K562 (cell line): ENCODE data around the gene KIFC3. TPM values are rescaled to one million over a fixed set of nuclear protein-coding genes. Genes with fewer than 3 reads are reported as not detected.
A peak's percentile ranks its signal among the peaks of the same experiment; 100 is the strongest.

Source experiments
- ATF1 ChIP-seq, 2 experiments: fragments of 450-650 bp in 1 of 2; IDR thresholded peaks; 2 replicates each; pipeline ENCODE4 v1.6.1; 2016; ENCODE audit warnings: missing compliant biosample characterization in 1 of 2, missing genetic modification characterization in 1 of 2
- FOSL1 ChIP-seq: fragments of 200-800 bp; sonication (Bioruptor generic); conservative IDR thresholded peaks from 2 replicates; pipeline ENCODE4 v1.6.1; 2016; ENCODE audit warnings: missing genetic modification characterization, missing compliant biosample characterization
- HMG20B ChIP-seq: fragments of 250-450 bp; sonication (Bioruptor Pico); IDR thresholded peaks from 2 replicates; pipeline ENCODE4 v1.5.0; 2021; ENCODE audit warnings: mild to moderate bottlenecking
- HNRNPL ChIP-seq: fragments of 200-400 bp; formaldehyde crosslinking; IDR thresholded peaks from 2 replicates; pipeline ENCODE4 v1.6.1; 2017; ENCODE audit warnings: low read depth, mild to moderate bottlenecking, low read length
- MAFF ChIP-seq: IDR thresholded peaks from 2 replicates; pipeline ENCODE4 v1.6.1; 2012; ENCODE audit warnings: low read length, improper control_type of control experiment
- MEF2D ChIP-seq: conservative IDR thresholded peaks from 2 replicates; pipeline ENCODE4 v1.6.1; 2016; ENCODE audit warnings: low read depth, missing genetic modification characterization, missing compliant biosample characterization
- TBP ChIP-seq: optimal IDR thresholded peaks from 2 replicates; pipeline ENCODE3; 2011; ENCODE audit warnings: low read depth, low read length, improper control_type of control experiment
- ZBTB2 ChIP-seq: fragments of 450-650 bp; IDR thresholded peaks from 2 replicates; pipeline ENCODE4 v1.6.1; 2016; ENCODE audit warnings: antibody characterized with exemption
- ZFP30 ChIP-seq: fragments of 250-450 bp; sonication (Bioruptor Pico); IDR thresholded peaks from 2 replicates; pipeline ENCODE4 v1.8.0; 2022; ENCODE audit warnings: moderate library complexity, mild to moderate bottlenecking, inconsistent platforms, borderline replicate concordance
- ZNF140 ChIP-seq: fragments of 250-450 bp; sonication (Bioruptor Pico); IDR thresholded peaks from 2 replicates; pipeline ENCODE4 v1.8.0; 2021; ENCODE audit warnings: moderate library complexity, mild to moderate bottlenecking, inconsistent platforms
- ZNF24 ChIP-seq: fragments of 450-650 bp; IDR thresholded peaks from 2 replicates; pipeline ENCODE4 v1.6.1; 2016
- ZNF3 ChIP-seq: fragments of 250-450 bp; sonication (Bioruptor Pico); IDR thresholded peaks from 2 replicates; pipeline ENCODE4 v1.5.0; 2021; ENCODE audit warnings: mild to moderate bottlenecking, moderate library complexity
- ZNF318 ChIP-seq, 2 experiments: fragments of 450-650 bp; IDR thresholded peaks; 2 replicates each; pipeline ENCODE4 v1.6.1; 2016; ENCODE audit warnings: mild to moderate bottlenecking in 2 of 2, borderline replicate concordance in 1 of 2, low read depth in 1 of 2, moderate library complexity in 1 of 2
- polyA plus RNA-seq, 8 experiments: library from polyadenylated mRNA; depleted of rRNA in 4 of 8; stranded (reverse) in 5 of 8; unstranded in 3 of 8; fragments of >200 nt; fragmentation: Nextera tagmentation in 2 of 8; fragmentation: Illumina TruSeq in 1 of 8; extraction: Ambion mirVana in 2 of 8; extraction: Trizol in 1 of 8; gene quantifications; 2 replicates each; pipeline versions ENCODE4 v1.2.1 to v1.2.3, GENCODE V29; 2011 to 2014; ENCODE audit warnings: inconsistent platforms in 1 of 8, missing spikeins in 1 of 8
- total RNA-seq, 7 experiments: library from RNA; depleted of rRNA in 6 of 7; stranded (reverse); fragments of >200 nt in 6 of 7; fragmentation: Illumina TruSeq in 2 of 7; extraction: Trizol in 2 of 7; gene quantifications; 2 replicates each; pipeline versions ENCODE4 v1.2.1 to v1.2.3, GENCODE V29; 2011 to 2021; ENCODE audit warnings: low replicate concordance in 1 of 7
- TF ChIP-seq, protein P1 (sequence below): fragments of 250-450 bp; sonication (Bioruptor Pico); IDR thresholded peaks from 2 replicates; pipeline ENCODE4 v1.8.0; 2021; ENCODE audit warnings: borderline replicate concordance, mild to moderate bottlenecking, moderate library complexity; ENCODE audit not compliant: poor library complexity, severe bottlenecking
- TF ChIP-seq, protein P2 (sequence below): fragments of 200-800 bp; sonication (Bioruptor generic); IDR thresholded peaks from 2 replicates; pipeline ENCODE4 v1.6.1; 2017; ENCODE audit warnings: missing genetic modification characterization, missing compliant biosample characterization

The KIFC3 gene
- total and polyA plus RNA-seq, 9 of the 15 experiments (the other 6 are each of a cell fraction or from before 2014, with no cell fraction given) = 0.23 to 105 (median 26.2) TPM

- no peak for TF ChIP-seq ATF1 (CRISPR knock-in tag; IDR thresholded peaks at IDR 0.05)
- TF ChIP-seq ATF1 (tag; IDR thresholded peaks at IDR 0.05) = peak; percentile 84
- TF ChIP-seq ZBTB2 = no peak
- no peak for TF ChIP-seq ZNF140 (CRISPR knock-in tag)
- TF ChIP-seq, protein P1, sequence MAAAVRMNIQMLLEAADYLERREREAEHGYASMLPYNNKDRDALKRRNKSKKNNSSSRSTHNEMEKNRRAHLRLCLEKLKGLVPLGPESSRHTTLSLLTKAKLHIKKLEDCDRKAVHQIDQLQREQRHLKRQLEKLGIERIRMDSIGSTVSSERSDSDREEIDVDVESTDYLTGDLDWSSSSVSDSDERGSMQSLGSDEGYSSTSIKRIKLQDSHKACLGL (CRISPR knock-in tag) = no peak
- TF ChIP-seq HMG20B (CRISPR knock-in tag) = 0 out of 2 replicates have a peak, but pooled peaks have one; percentile 39
- TF ChIP-seq, protein P2, sequence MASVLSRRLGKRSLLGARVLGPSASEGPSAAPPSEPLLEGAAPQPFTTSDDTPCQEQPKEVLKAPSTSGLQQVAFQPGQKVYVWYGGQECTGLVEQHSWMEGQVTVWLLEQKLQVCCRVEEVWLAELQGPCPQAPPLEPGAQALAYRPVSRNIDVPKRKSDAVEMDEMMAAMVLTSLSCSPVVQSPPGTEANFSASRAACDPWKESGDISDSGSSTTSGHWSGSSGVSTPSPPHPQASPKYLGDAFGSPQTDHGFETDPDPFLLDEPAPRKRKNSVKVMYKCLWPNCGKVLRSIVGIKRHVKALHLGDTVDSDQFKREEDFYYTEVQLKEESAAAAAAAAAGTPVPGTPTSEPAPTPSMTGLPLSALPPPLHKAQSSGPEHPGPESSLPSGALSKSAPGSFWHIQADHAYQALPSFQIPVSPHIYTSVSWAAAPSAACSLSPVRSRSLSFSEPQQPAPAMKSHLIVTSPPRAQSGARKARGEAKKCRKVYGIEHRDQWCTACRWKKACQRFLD (CRISPR knock-in tag) = peak; percentile 70; the same call in 1 of the 2 replicates
- peak; percentile 48; the same call in 1 of the 2 replicates for TF ChIP-seq MEF2D (tag)
- no peak for TF ChIP-seq ZNF24
- TF ChIP-seq ZNF3 (CRISPR knock-in tag) = no peak
- no peak for TF ChIP-seq ZFP30
- no peak for TF ChIP-seq FOSL1
- TF ChIP-seq TBP = peak; percentile 90
- peak; percentile 64; the same call in 1 of the 2 replicates for TF ChIP-seq MAFF
- TF ChIP-seq HNRNPL = no peak
- TF ChIP-seq ZNF318 (IDR thresholded peaks at IDR 0.05; ENCODE audit: borderline replicate concordance in 1 of 2, low read depth in 1 of 2) = no peak
Measured at GRCh38 chr16:57734925-57735754, 67.2 kb downstream of the KIFC3 start (continued).
